ENCODE measurements around the gene B9D1. TPM values are rescaled to one million over a fixed set of nuclear protein-coding genes. Genes with fewer than 3 reads are reported as not detected.

Gene B9D1
- total RNA-seq, 3 donors from 2014 or later (not counting 1 experiment from before 2014, with no cell fraction given): 3.1 to 7.5 (median 3.7) TPM

DNA sequence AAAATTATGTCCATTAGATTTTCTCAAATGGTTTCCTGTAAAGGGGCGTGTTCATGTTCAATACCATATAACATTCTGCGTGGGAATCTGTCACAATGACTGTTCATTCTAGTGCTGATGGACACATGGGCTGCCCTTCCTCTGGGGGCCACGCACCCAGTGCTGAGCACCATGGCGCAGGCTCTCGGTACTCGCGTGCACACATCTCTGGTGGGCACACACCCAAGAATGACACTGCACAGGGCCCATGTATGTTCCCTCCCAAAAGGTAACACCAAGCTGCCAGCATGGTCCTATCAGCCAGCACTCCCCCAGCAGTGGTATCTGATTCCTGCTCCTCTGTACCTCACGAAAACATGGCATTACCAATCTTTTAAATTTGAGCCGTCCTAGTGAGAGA, 13.7 kb downstream of the B9D1 start:
- ATAC-seq (no peak), DNase-seq (no peak)
- H3K4me3 ChIP-seq (ENCODE audit: low read length): no peak overlapping the region
- Mint-ChIP-seq H3K4me3 (no peak overlapping the region), H3K9me3 (no peaks in the 10 kb centered on the region), H3K4me1 (no peaks in the 10 kb centered on the region), H3K27me3 (ENCODE audit: low read depth in 2 of 2) (no peaks in the 10 kb centered on the region), H3K36me3 (no peaks in the 10 kb centered on the region), H3K27ac (no peak overlapping the region)
- H3K36me3 ChIP-seq (ENCODE audit: control insufficient read depth, insufficient read depth, low read length): no peaks in the 10 kb centered on the region
- intact Hi-C loops (cut with micrococcal nuclease): no loop called here
- H3K27me3 ChIP-seq (ENCODE audit: control insufficient read depth, insufficient read depth, low read length): no peaks in the 10 kb centered on the region
- TF ChIP-seq, protein P1, sequence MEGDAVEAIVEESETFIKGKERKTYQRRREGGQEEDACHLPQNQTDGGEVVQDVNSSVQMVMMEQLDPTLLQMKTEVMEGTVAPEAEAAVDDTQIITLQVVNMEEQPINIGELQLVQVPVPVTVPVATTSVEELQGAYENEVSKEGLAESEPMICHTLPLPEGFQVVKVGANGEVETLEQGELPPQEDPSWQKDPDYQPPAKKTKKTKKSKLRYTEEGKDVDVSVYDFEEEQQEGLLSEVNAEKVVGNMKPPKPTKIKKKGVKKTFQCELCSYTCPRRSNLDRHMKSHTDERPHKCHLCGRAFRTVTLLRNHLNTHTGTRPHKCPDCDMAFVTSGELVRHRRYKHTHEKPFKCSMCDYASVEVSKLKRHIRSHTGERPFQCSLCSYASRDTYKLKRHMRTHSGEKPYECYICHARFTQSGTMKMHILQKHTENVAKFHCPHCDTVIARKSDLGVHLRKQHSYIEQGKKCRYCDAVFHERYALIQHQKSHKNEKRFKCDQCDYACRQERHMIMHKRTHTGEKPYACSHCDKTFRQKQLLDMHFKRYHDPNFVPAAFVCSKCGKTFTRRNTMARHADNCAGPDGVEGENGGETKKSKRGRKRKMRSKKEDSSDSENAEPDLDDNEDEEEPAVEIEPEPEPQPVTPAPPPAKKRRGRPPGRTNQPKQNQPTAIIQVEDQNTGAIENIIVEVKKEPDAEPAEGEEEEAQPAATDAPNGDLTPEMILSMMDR (IDR thresholded peaks at IDR 0.05): no peak
- no peaks in the 10 kb centered on the region for H3K4me1 ChIP-seq (ENCODE audit: control insufficient read depth, insufficient read depth, low read length)
- 94% methylated on average over 7 of the region's 9 CpGs for WGBS (ENCODE audit: insufficient coverage)
- H3K27ac ChIP-seq (ENCODE audit: low read length): no peak overlapping the region
- no peaks in the 10 kb centered on the region for H3K9me3 ChIP-seq (ENCODE audit: control insufficient read depth, insufficient read depth, low read length)

DNA sequence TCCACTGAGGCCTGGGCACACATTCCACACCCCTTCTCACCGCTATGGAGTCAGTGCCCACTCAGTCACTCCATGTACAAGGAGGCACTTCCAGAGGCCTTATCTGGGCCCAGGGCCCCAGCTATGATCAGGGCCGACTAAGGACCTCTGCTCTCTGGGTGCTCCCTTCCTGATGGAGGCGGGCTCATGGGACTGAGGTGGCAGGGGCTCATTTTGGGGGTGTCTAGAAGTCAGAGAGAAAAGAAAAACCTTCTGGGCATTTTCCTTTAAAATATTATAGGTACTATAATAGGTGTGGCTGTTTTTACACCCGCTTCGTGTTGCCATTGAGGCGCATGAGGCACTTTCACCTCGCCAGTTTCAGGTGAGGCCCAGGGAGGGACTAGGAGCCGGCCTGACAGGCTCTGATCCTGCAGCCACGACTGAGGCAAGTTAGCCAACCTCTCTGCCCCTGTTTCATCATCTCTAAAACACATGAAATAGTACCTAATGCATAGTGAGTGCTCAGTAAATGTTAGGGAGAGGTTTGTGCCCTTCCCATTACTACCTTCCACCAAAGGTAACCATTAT, 14.4 kb downstream of the B9D1 start:
- no peaks in the 10 kb centered on the region for H3K27me3 ChIP-seq (ENCODE audit: control insufficient read depth, insufficient read depth, low read length)
- H3K36me3 ChIP-seq (ENCODE audit: control insufficient read depth, insufficient read depth, low read length): no peaks in the 10 kb centered on the region
- Mint-ChIP-seq H3K27me3 (ENCODE audit: low read depth in 2 of 2) (no peaks in the 10 kb centered on the region), H3K36me3 (no peaks in the 10 kb centered on the region), H3K9me3 (no peaks in the 10 kb centered on the region), H3K4me3 (no peak overlapping the region), H3K27ac (no peak overlapping the region), H3K4me1 (no peaks in the 10 kb centered on the region)
- no peaks in the 10 kb centered on the region for H3K4me1 ChIP-seq (ENCODE audit: control insufficient read depth, insufficient read depth, low read length)
- no peak for ATAC-seq
- H3K4me3 ChIP-seq (ENCODE audit: low read length): no peak overlapping the region
- no peak for DNase-seq
- H3K27ac ChIP-seq (ENCODE audit: low read length): no peak overlapping the region
- TF ChIP-seq, protein P1 (IDR thresholded peaks at IDR 0.05): no peak
- WGBS (ENCODE audit: insufficient coverage): 90% methylated on average over 7 of the region's 9 CpGs
- H3K9me3 ChIP-seq (ENCODE audit: control insufficient read depth, insufficient read depth, low read length): no peaks in the 10 kb centered on the region
- intact Hi-C loops (cut with micrococcal nuclease): no loop called here

DNA sequence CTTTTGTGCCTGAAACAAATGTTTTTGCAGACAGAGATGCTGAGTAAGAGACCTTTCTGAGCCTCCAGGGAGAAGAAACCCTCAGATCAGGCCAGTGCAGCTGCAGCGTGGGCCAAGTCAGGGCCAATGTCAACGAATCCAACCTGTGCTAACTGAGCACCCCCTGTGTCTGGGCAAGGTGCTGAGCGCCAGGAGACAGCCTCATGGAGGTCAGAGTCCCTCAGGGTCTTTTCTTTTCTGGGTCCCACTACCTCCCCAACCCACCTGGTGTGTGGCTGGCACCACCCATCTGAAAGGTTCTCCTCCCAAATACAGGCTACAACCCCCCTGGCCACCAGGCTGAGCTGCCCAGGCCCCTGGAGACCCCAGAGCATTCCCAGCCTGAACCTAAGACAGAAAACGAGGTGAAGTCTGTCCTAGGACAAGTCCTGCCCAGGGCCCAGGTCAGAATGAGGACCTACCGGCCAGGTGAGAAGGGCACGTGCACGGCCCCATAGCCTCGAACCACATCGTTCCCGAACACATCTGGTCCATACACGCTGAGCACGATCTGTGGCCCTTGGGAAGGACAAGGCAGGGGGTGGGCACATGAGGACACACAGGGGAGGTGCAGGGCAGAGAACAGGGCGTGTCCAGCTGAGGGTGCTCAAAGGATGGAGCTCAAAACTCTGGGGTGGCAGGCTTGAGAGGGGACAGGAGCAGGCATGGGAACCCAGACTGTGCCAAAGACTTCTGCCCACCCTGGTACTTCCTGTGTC, 15.0 kb downstream of the B9D1 start:
- Mint-ChIP-seq H3K36me3 (no peaks in the 10 kb centered on the region), H3K27ac (no peak overlapping the region), H3K4me3 (no peak overlapping the region), H3K9me3 (no peaks in the 10 kb centered on the region), H3K4me1 (no peaks in the 10 kb centered on the region), H3K27me3 (ENCODE audit: low read depth in 2 of 2) (no peaks in the 10 kb centered on the region)
- ATAC-seq (no peak), DNase-seq (no peak)
- 85% methylated on average over 13 of the region's 13 CpGs for WGBS (ENCODE audit: insufficient coverage)
- no peaks in the 10 kb centered on the region for H3K36me3 ChIP-seq (ENCODE audit: control insufficient read depth, insufficient read depth, low read length)
- no peaks in the 10 kb centered on the region for H3K4me1 ChIP-seq (ENCODE audit: control insufficient read depth, insufficient read depth, low read length)
- no peaks in the 10 kb centered on the region for H3K9me3 ChIP-seq (ENCODE audit: control insufficient read depth, insufficient read depth, low read length)
- TF ChIP-seq, protein P1 (IDR thresholded peaks at IDR 0.05): no peak
- H3K4me3 ChIP-seq (ENCODE audit: low read length): no peak overlapping the region
- no peaks in the 10 kb centered on the region for H3K27me3 ChIP-seq (ENCODE audit: control insufficient read depth, insufficient read depth, low read length)
- intact Hi-C loops (cut with micrococcal nuclease): no loop called here
- no peak overlapping the region for H3K27ac ChIP-seq (ENCODE audit: low read length)

Measured in natural killer cell (primary cell).